Airway epithelial cell (primary cell): ENCODE results near the gene HOXB7. TPM values are rescaled to one million over a fixed set of nuclear protein-coding genes. Genes with fewer than 3 reads are reported as not detected.

Experiments used
- total RNA-seq: library from RNA; depleted of rRNA; stranded (reverse); fragments of >200 nt; gene quantifications from 2 replicates; pipeline ENCODE4 v1.2.3, GENCODE V29; 2015

HOXB7 gene
- total RNA-seq = 0.71 TPM in 1 of 2 replicates, not detected in the other

GRCh38 chr17:48610282-48611211, at the start of gene HOXB7:
TSS of gene HOXB7 (minus strand) at chr17:48611017. CDS start at chr17:48610918, 99 bp downstream.

GRCh38 chr17:48626245-48627117, 15.7 kb upstream of the HOXB7 start, which contains the start of gene HOXB9:
TSS of gene HOXB9 (minus strand) at chr17:48626358. CDS start at chr17:48626269, 89 bp downstream.

GRCh38 chr17:48615047-48615962, 4.5 kb upstream of the HOXB7 start, which contains the start of gene HOXB8:
TSS of gene HOXB8 (minus strand) at chr17:48615292. CDS start at chr17:48614704, 588 bp downstream.

GRCh38 chr17:48604770-48605329, 6.0 kb downstream of the HOXB7 start, which contains the start of gene HOXB6:
TSS of gene HOXB6 (minus strand) at chr17:48604986. CDS start at chr17:48598150, 6,836 bp downstream.

GRCh38 chr17:48593126-48593829, 17.5 kb downstream of the HOXB7 start, which contains the start of gene HOXB5:
TSS of gene HOXB5 (minus strand) at chr17:48593779. CDS start at chr17:48593682, 97 bp downstream.

GRCh38 chr17:48589831-48590606, 20.8 kb downstream of the HOXB7 start, which contains the start of gene HOXB3:
TSS of gene HOXB3 (minus strand) at chr17:48590241. CDS start at chr17:48552474, 37,767 bp downstream.

GRCh38 chr17:48577946-48578615, 32.7 kb downstream of the HOXB7 start, which contains the start of gene HOXB4:
TSS of gene HOXB4 (minus strand) at chr17:48578350. CDS start at chr17:48578319, 31 bp downstream.

Other genes starting within 250 kb of the HOXB7 start
- not detected in 2 replicates for gene SKAP1, start 180.8 kb downstream of the HOXB7 start, total RNA-seq
- gene HOXB1, start 80.0 kb downstream of the HOXB7 start, total RNA-seq = not detected in 2 replicates
- 0.85 and 1.9 TPM in 2 replicates for gene HOXB2, start 65.9 kb downstream of the HOXB7 start, total RNA-seq
- 0.07 TPM in 1 of 2 replicates, not detected in the other for gene HOXB4, start 32.7 kb downstream of the HOXB7 start, total RNA-seq
- gene HOXB3, start 20.8 kb downstream of the HOXB7 start, total RNA-seq = 0.37 and 1.4 TPM in 2 replicates
- 0.14 and 0.28 TPM in 2 replicates for gene HOXB5, start 17.2 kb downstream of the HOXB7 start, total RNA-seq
- 0.71 and 0.93 TPM in 2 replicates for gene HOXB6, start 6.0 kb downstream of the HOXB7 start, total RNA-seq
- not detected in 2 replicates for gene HOXB8, start 4.3 kb upstream of the HOXB7 start, total RNA-seq
- gene HOXB9, start 15.3 kb upstream of the HOXB7 start, total RNA-seq = not detected in 2 replicates
- not detected in 2 replicates for gene PRAC1, start 111.5 kb upstream of the HOXB7 start, total RNA-seq
- not detected in 2 replicates for gene PRAC2, start 112.2 kb upstream of the HOXB7 start, total RNA-seq
- gene HOXB13, start 117.7 kb upstream of the HOXB7 start, total RNA-seq = not detected in 2 replicates
- gene TTLL6, start 206.2 kb upstream of the HOXB7 start, total RNA-seq = not detected in 2 replicates
- gene CALCOCO2, start 220.0 kb upstream of the HOXB7 start, total RNA-seq = 30.0 and 36.3 TPM in 2 replicates